Measurements from ENCODE around the gene UBE2L5. TPM values are rescaled to one million over a fixed set of nuclear protein-coding genes. Genes with fewer than 3 reads are reported as not detected.

UBE2L5 gene
- total RNA-seq, 1 donor from 2014 or later = not detected

DNA sequence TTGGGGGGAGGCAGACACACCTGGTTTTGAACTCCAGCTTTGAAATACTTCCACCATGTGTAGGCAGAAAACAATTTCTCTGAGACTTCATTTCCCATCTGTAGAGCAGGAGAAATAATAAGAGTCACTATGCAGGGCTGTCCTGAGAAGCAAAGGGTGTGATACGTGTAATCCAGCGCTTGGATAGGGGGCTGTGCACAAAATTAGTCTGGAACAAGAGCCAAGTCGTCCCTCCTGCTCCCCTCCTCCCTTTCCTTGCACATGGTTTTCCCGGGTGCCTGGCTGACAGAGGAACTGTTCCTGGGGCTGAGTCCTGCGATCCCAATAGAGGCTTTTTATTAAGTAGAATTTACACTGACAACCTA lies 29.6 kb upstream of the UBE2L5 start:
- no peaks in the 10 kb centered on the region for H3K9me3 Mint-ChIP-seq (ENCODE audit: unreplicated experiment)
- Histone ChIP-seq H3K27me3 (ENCODE audit: insufficient read depth, low read length) (peaks cover 11% of the 10 kb centered on the region), H2AFZ (ENCODE audit: low read depth, low read length) (no peak overlapping the region), H3K4me3 (ENCODE audit: insufficient read depth, low read depth, low read length) (no peak overlapping the region), H3K9ac (ENCODE audit: low read length) (no peak overlapping the region), H3K79me2 (ENCODE audit: insufficient read depth, low read length) (no peaks in the 10 kb centered on the region), H4K20me1 (ENCODE audit: insufficient read depth, low read length) (no peaks in the 10 kb centered on the region), H3K4me2 (ENCODE audit: low read length) (no peak overlapping the region), H3K36me3 (ENCODE audit: insufficient read depth, low read length) (no peaks in the 10 kb centered on the region), H3K27ac (ENCODE audit: low read depth, low read length) (no peak overlapping the region), H3K9me3 (ENCODE audit: insufficient read depth, low read depth, low read length) (no peaks in the 10 kb centered on the region), H3K4me1 (ENCODE audit: insufficient read depth, low read length) (no peaks in the 10 kb centered on the region)
- H3K27ac Mint-ChIP-seq (ENCODE audit: unreplicated experiment) = no peak overlapping the region
- no peaks in the 10 kb centered on the region for H3K36me3 Mint-ChIP-seq (ENCODE audit: low read depth, unreplicated experiment)
- no peak for DNase-seq (ENCODE audit: low read depth)
- no peak overlapping the region for H3K4me3 Mint-ChIP-seq (ENCODE audit: unreplicated experiment)
- peaks cover 3% of the 10 kb centered on the region for H3K27me3 Mint-ChIP-seq (ENCODE audit: low read depth, unreplicated experiment)
- no peak for FAIRE-seq
- TF ChIP-seq EZH2 (IDR thresholded peaks at IDR 0.05; ENCODE audit: insufficient read depth, low read length) = no peak
- TF ChIP-seq, protein P1, sequence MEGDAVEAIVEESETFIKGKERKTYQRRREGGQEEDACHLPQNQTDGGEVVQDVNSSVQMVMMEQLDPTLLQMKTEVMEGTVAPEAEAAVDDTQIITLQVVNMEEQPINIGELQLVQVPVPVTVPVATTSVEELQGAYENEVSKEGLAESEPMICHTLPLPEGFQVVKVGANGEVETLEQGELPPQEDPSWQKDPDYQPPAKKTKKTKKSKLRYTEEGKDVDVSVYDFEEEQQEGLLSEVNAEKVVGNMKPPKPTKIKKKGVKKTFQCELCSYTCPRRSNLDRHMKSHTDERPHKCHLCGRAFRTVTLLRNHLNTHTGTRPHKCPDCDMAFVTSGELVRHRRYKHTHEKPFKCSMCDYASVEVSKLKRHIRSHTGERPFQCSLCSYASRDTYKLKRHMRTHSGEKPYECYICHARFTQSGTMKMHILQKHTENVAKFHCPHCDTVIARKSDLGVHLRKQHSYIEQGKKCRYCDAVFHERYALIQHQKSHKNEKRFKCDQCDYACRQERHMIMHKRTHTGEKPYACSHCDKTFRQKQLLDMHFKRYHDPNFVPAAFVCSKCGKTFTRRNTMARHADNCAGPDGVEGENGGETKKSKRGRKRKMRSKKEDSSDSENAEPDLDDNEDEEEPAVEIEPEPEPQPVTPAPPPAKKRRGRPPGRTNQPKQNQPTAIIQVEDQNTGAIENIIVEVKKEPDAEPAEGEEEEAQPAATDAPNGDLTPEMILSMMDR (IDR thresholded peaks at IDR 0.05; ENCODE audit: insufficient read depth, low read depth, low read length) = no peak
- peaks cover 27% of the 10 kb centered on the region for H3K4me1 Mint-ChIP-seq (ENCODE audit: low read depth, unreplicated experiment)

DNA sequence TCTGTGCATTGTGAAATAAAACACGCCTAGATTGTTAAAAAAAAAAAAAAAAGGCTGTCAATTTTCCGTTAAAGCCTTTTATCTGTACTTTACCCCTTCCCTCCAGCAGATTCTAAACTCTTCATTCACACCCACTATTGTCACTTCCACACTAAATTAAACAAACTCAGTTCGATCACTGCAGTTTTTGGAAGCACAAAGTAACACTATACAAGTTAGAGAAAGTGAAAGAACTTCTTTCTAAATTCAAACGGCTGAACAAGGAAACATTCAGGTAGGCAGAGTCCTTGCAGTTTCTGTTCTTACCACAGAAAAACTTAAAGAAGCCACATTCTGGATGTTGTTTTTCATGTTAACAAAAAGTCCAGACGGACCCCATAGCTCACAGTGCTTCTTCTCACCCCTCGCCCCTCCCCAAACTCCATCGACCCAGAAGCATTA lies 27.5 kb upstream of the UBE2L5 start:
- no peaks in the 10 kb centered on the region for H3K9me3 ChIP-seq (ENCODE audit: insufficient read depth, low read depth, low read length)
- no peaks in the 10 kb centered on the region for H3K36me3 ChIP-seq (ENCODE audit: insufficient read depth, low read length)
- Mint-ChIP-seq H3K27me3 (ENCODE audit: low read depth, unreplicated experiment) (peaks cover 7% of the 10 kb centered on the region), H3K9me3 (ENCODE audit: unreplicated experiment) (no peaks in the 10 kb centered on the region), H3K36me3 (ENCODE audit: low read depth, unreplicated experiment) (no peaks in the 10 kb centered on the region), H3K4me3 (ENCODE audit: unreplicated experiment) (peak overlapping the region; percentile 79), H3K27ac (ENCODE audit: unreplicated experiment) (peak overlapping the region; percentile 49), H3K4me1 (ENCODE audit: low read depth, unreplicated experiment) (peaks cover 20% of the 10 kb centered on the region)
- TF ChIP-seq, protein P1 (IDR thresholded peaks at IDR 0.05; ENCODE audit: insufficient read depth, low read depth, low read length) = no peak
- TF ChIP-seq EZH2 (IDR thresholded peaks at IDR 0.05; ENCODE audit: insufficient read depth, low read length) = no peak
- peak overlapping the region; percentile 78 for H3K9ac ChIP-seq (ENCODE audit: low read length)
- H3K4me1 ChIP-seq (ENCODE audit: insufficient read depth, low read length) = no peaks in the 10 kb centered on the region
- no peaks in the 10 kb centered on the region for H4K20me1 ChIP-seq (ENCODE audit: insufficient read depth, low read length)
- H3K27ac ChIP-seq (ENCODE audit: low read depth, low read length) = peak overlapping the region; percentile 56
- H3K4me3 ChIP-seq (ENCODE audit: insufficient read depth, low read depth, low read length) = peak overlapping the region; percentile 65
- no peak for DNase-seq (ENCODE audit: low read depth)
- peaks cover 11% of the 10 kb centered on the region for H3K27me3 ChIP-seq (ENCODE audit: insufficient read depth, low read length)
- peak overlapping the region; percentile 93 for H3K4me2 ChIP-seq (ENCODE audit: low read length)
- FAIRE-seq = no peak
- peak overlapping the region; percentile 90 for H2AFZ ChIP-seq (ENCODE audit: low read depth, low read length)
- no peaks in the 10 kb centered on the region for H3K79me2 ChIP-seq (ENCODE audit: insufficient read depth, low read length)

Data from astrocyte (in vitro differentiated cells and primary cell).